Activated CD4-positive, alpha-beta T cell treated with anti-CD3 and anti-CD28 coated beads, Interleukin-10, Interleukin-2, amounts not matched to agents 100 ng/mL and 50 ng/mL, durations not matched to agents 16 hours and 8 hours (primary cell): ENCODE results near the gene CTU1.

Experiments
- DNase-seq: peaks from one replicate; pipeline ENCODE4 v3.0.0-alpha.2; 2020

CTU1 gene

GRCh38 chr19:51081476-51081875, 26.7 kb downstream of the CTU1 start:
- no peak for DNase-seq

GRCh38 chr19:51079481-51080110, 28.6 kb downstream of the CTU1 start:
- DNase-seq, result no peak

- DNase-seq, result no peak
Observed at GRCh38 chr19:51078731-51079130, 29.5 kb downstream of the CTU1 start.

- DNase-seq, result no peak
Observed at GRCh38 chr19:51078104-51078503, 30.1 kb downstream of the CTU1 start.

GRCh38 chr19:51076631-51077213, 31.5 kb downstream of the CTU1 start:
- DNase-seq, result no peak

GRCh38 chr19:51075998-51076397, 32.2 kb downstream of the CTU1 start:
- DNase-seq, result no peak

GRCh38 chr19:51071095-51071405, 37.2 kb downstream of the CTU1 start:
- DNase-seq, result no peak

GRCh38 chr19:51070334-51071094, 37.7 kb downstream of the CTU1 start:
- DNase-seq, result no peak

- DNase-seq, result no peak
Observed at GRCh38 chr19:51066393-51067186, 41.6 kb downstream of the CTU1 start.

GRCh38 chr19:51065221-51065960, 42.8 kb downstream of the CTU1 start:
- DNase-seq, result no peak

- DNase-seq, result no peak
Observed at GRCh38 chr19:51064534-51065220, 43.5 kb downstream of the CTU1 start, which contains the start of gene KLK13. KLK13 (minus strand) TSS chr19:51065092; CDS start chr19:51065067, 25 bp downstream.

- DNase-seq, result no peak
Observed at GRCh38 chr19:51063664-51064063, 44.5 kb downstream of the CTU1 start.

- no peak for DNase-seq
Observed at GRCh38 chr19:51060973-51061372, 47.2 kb downstream of the CTU1 start.

- DNase-seq, result no peak
Observed at GRCh38 chr19:51060336-51060735, 47.9 kb downstream of the CTU1 start.

- DNase-seq, result no peak
Observed at GRCh38 chr19:51059715-51060114, 48.5 kb downstream of the CTU1 start.

GRCh38 chr19:51055866-51056265, 52.3 kb downstream of the CTU1 start:
- DNase-seq, result no peak
